AG09309 (cell line): ENCODE data around the gene FGD6.

Experiments
- DNase-seq: peaks from one replicate; pipeline ENCODE4 v3.0.0-alpha.2; 2010; ENCODE audit warnings: low read depth
- H3K4me3 ChIP-seq: 2 replicates; pipeline ENCODE4 v1.5.1; 2011; ENCODE audit warnings: mild to moderate bottlenecking, low read depth, low read length, moderate library complexity; ENCODE audit not compliant: control insufficient read depth
- TF ChIP-seq, protein P1 (sequence below): IDR thresholded peaks from 2 replicates; pipeline ENCODE4 v1.5.1; 2011; ENCODE audit warnings: mild to moderate bottlenecking, low read depth, low read length, inconsistent platforms; ENCODE audit not compliant: insufficient read depth, control insufficient read depth; ENCODE audit errors: missing control alignments

The FGD6 gene

DNA sequence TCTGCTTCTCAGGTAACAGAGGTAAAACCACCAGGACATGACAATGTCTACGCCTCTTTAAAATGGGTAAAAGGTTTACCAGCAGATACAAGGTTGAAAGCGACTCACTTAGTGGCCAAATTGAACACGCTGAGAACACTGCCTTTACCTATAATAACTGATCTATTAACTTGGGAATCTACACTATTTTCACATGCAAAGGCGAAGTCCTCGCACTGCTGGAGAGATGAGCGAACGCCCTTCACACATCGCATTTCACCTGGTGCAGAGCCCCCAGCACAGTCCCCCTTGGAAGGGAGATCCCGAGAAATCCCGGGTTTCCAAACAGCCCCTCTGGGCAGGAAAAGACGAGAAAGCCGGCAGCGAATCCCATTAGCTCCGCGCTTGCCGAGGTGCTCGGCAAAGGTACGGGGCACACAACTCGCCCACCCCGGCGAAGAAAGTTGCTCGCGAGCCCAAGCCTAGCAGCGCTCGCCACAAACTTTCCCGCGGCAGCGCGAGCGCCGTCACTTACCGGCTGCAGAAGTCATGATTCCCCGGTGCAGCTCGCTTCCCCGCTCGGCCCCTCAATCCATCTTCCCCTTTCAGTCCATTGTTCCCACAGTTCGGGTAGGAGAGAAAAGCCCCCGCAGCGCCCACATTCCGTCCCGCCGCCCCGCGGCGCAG is 423 bp downstream of the FGD6 start:
- DNase-seq, result no peak
- H3K4me3 ChIP-seq, result peak overlapping the region; percentile 75
- TF ChIP-seq, protein P1, sequence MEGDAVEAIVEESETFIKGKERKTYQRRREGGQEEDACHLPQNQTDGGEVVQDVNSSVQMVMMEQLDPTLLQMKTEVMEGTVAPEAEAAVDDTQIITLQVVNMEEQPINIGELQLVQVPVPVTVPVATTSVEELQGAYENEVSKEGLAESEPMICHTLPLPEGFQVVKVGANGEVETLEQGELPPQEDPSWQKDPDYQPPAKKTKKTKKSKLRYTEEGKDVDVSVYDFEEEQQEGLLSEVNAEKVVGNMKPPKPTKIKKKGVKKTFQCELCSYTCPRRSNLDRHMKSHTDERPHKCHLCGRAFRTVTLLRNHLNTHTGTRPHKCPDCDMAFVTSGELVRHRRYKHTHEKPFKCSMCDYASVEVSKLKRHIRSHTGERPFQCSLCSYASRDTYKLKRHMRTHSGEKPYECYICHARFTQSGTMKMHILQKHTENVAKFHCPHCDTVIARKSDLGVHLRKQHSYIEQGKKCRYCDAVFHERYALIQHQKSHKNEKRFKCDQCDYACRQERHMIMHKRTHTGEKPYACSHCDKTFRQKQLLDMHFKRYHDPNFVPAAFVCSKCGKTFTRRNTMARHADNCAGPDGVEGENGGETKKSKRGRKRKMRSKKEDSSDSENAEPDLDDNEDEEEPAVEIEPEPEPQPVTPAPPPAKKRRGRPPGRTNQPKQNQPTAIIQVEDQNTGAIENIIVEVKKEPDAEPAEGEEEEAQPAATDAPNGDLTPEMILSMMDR, result no peak

DNA sequence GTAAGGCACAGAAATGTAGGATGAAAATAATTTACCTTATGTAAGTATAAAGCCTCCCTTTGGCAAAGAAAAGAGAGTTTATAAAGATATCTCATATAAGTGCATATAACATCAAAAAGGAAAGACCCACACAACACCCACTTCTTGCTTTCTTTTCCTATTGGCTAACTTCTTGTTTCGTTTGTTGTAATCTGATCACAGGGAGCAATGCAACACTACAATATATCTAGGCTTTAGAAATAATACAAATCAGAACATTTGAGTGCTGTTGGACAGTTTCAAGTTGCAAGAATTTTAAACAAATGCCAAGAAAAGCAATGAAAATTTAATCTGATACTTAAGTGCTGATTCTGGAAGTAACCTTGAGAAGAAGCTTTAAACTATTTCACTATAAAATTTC is 1.3 kb downstream of the FGD6 start:
- DNase-seq, result no peak
- no peak overlapping the region for H3K4me3 ChIP-seq
- TF ChIP-seq, protein P1, result no peak

DNA sequence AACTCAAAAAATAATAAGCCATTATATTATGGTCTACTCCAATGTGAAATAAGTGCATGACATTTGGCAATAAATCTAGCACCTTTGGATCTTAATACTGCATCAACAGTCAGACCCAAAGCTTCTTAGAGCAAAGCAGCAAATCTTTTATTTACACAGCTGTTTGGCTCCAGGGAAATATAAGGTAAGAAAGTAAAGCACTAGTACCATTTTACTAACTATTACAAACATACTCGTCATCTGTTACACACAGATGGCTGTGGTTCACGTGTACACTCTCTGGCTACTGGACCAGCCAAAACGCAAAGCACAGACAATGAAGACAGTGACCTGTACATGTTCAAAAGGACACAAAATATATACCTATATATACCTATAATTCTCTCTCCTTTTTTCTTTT is 2.8 kb downstream of the FGD6 start:
- no peak for DNase-seq
- no peak overlapping the region for H3K4me3 ChIP-seq
- TF ChIP-seq, protein P1, result no peak

DNA sequence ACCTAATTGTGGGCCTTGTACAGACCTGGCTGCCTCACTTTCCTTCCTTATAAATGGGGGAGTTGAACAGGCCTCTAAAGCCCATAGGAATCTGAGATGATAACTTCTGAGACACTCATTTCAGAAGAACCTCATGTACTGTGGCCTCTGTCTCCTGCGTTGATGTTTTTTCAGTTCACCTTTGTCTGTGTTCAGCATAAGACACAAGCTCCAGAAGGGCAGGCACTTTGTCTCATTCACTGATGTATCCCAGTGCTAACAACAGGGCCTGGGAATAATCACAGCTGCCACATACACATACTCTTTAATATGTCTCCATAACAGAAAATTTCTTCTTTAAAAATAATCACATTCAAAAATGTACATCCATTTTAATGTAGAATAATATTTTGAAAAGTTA is 3.3 kb downstream of the FGD6 start:
- no peak for DNase-seq
- TF ChIP-seq, protein P1, result no peak
- no peak overlapping the region for H3K4me3 ChIP-seq

DNA sequence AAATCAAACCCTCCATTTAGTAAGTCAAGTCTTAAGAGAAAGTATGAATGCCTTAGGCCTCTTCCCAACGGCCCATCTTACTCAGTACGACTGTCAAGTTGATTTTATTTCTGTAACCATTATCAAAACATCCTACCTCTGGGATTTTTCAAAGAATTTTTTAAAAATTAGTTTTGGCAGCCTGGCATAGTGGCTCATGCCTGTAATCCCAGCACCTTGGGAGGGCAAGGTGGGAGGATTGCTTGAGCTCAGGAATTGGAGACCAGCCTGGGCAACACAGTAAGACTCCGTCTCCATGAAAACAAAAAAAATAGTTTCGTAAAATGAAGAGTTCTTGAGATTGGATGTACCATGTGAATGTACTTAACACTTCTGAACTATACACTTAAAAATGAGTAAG is 4.1 kb downstream of the FGD6 start:
- no peak overlapping the region for H3K4me3 ChIP-seq
- TF ChIP-seq, protein P1, result no peak
- no peak for DNase-seq

DNA sequence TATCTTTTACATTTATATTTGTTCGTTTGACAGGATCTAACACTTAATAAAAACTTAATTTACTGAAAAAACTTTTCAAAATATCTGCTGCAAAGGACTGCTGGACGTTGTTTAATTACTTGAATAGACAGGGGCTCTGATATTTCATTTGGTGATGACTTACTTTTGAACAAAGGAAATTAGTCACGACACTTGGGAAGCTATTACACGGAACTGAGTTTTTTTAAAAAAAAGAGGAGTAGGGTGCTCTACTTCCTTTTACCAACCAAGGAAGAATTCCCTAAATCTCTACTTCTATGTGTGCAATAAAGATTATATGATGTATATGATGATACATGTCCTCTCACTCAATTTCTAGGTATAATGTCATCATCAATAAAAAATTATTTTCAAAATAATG is 4.7 kb downstream of the FGD6 start:
- no peak for DNase-seq

More for the DNA sequence above, 4.7 kb downstream of the FGD6 start:
- H3K4me3 ChIP-seq, result no peak overlapping the region
- TF ChIP-seq, protein P1, result no peak
